KBM-7 (cell line): ENCODE results near the gene MYO5B.
A peak's percentile ranks its signal among the peaks of the same experiment; 100 is the strongest.
"Not testable (repeated sequence)": the region's sequence is repeated elsewhere in the genome, so short reads cannot be mapped to it uniquely, and the experiment has no call there.

Experiments
- DNase-seq: peaks from one replicate; pipeline ENCODE4 v3.0.0-alpha.2; 2015
- in situ Hi-C: fragments of 300-500 bp; cut with MboI; formaldehyde crosslinking; loops from 2 replicates; pipeline ENCODE4 v1.14.3; 2020; ENCODE audit warnings: low sequenced_read_pairs, low pct_unique_long_range_greater_than_20kb, mixed read lengths

MYO5B gene

DNA sequence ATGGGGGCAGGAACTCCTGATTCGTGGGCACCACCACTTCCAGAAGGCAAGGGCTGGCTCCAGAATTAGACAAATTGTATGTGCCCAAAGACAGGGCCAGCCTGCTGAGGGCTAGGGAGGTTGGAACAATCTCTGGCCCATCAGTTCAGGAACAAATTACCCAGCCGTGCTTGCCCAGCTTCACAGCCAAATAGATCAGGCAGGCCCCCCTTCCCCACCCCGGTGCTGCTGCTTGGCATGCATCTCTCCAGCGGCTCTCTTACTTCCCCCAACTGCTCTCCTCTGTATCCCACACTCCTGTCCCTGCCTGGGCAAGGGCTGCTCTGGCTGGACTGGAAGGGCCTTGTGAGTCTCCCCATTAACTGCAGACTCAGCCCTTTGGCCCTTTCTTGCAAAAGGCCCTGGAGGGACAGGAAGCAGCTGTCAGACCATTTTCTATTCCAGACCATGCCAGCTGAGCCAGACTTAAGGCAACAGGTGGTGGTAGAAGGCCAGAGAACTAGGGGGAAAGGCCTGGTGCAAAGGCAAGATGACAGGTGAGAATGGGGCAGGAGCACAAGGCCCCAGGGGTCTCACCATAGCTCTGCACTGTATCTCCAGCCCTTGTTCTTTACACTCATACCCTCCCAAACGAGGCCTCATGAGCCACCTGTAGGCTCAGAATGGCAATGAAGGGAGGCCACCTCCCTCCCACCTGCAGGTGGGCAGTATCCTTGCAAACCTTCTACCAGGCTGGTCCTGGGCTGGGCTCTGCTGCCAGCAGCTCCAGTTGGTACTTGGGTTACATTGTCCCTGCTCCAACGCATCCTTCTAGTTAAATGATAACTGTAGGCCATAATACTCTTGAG, 350.9 kb downstream of the MYO5B start:
- DNase-seq: no peak
- in situ Hi-C loops: no loop called here

DNA sequence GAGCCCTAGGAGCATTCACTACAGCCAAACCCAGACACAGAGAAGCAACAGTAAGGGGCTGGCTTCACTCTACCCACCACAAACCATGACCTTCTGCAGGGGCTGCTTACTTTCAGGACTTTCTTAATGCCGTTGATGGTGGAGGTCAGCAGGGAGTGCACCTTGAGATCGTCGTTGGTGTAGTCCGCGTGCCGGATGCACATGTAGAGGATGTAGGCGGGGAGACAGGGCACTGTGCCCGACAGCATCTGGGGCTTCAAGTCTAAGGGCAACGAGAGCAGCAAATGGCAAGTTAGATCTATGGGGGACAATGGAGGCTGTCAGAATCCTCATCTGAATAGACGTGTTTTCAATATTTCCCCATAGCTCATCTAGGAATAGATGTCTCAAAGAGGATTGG, 351.8 kb downstream of the MYO5B start:
- DNase-seq: no peak
- in situ Hi-C loops: no loop called here

DNA sequence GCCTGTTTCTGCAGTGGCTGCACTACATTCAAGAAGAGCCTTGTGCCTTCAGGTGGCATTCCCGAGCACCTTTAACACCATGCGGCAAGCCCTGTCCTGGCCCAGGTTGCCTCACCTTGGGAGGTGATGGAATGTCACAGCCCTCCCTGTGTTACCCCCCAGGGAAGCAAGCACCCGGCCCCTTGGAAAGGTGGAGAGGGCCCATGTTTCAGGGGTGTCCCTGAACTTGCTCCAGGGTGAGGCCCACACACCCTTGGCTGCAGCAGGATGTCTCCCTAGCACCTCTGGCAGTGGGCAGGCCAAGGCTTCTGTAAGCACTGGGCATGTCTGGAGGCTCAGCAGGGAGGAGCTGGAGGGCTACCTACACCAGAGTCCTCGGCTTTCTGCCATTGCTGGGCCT, 352.3 kb downstream of the MYO5B start:
- in situ Hi-C loops: no loop called here
- no peak for DNase-seq

DNA sequence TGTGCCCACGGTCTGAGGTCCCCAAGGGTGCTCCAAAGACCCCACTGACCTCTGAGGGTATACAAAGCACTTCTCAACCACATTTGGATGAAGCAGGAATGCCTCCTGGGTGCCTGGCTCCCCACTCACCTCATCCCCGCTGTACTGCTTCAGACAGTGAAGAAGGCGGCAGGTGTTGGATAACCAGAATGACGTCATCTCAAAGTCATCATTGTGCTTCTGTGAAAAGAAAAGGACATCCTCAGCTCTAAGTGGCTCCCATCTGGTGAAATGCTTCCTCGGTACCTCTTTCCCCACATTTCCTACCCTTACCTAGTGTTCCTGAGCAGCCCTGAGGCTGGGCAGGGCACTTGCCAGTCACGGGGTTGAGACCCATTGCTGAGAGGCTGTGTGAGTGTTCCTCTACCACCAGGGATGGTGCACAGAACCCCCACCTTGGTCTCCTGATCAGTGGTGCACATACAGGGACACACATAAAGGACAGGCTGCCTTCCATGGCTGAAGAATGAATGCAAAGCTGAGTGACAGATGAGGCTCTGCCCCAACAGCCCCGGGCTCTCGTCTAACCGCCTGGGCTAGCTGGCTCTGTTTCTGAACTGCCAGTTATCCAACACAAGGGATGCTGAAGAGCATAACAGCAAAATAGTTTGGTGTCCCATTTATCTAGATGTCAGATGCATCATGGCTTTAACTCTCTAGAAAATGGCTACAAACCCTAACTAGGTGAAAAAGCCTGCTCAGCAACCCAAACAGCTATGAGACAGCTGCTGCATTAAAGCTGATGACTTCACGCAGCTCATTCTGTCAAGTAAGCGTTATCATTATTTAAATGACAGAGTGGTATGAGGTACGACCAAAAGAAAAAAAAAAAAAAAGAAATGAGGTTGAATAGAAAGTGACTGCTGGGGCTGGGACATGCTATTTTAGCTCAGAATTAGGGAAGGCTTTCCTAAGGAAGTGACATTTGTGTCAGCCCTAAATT, 353.4 kb downstream of the MYO5B start:
- DNase-seq: no peak
- in situ Hi-C loops: no loop called here

DNA sequence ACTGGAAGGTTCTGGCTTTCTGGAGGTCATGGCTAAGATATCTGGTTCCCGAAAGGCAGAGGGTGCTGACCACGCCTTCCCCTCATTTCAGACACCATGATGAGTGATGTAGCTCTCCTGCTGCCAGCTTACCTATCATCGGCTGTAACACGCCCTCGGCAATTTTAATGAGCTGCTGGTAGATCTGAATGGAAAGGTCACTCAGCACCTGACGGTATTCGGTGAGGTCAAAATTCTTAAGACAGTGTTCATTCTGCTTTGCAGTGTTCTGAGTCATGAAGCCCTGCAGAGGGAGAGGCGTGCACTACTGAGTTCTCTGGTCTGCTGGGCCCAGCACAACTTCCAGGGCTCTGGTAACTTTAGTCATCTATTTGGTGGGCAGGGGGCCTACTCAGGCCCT, 355.9 kb downstream of the MYO5B start:
- in situ Hi-C loops: no loop called here
- no peak for DNase-seq

DNA sequence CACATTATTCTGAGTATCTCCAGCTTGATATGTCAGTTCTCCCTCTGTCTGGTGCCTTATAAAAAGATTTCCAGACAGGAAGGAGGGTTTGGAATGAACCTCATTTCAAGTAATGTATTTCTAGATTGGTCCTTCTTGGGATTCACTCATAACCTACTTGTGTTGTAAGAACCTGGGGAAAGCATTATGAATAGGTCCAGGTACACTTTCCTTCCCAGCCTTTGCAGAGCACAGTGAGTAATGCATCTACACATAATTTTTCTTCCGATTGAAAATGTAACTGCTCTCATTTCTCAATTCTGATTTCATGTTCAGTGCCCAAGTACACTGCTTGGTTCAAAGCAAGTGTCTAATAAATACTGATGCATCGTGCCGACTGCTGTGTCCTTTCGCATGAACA, 356.6 kb downstream of the MYO5B start:
- DNase-seq: no peak
- in situ Hi-C loops: no loop called here

DNA sequence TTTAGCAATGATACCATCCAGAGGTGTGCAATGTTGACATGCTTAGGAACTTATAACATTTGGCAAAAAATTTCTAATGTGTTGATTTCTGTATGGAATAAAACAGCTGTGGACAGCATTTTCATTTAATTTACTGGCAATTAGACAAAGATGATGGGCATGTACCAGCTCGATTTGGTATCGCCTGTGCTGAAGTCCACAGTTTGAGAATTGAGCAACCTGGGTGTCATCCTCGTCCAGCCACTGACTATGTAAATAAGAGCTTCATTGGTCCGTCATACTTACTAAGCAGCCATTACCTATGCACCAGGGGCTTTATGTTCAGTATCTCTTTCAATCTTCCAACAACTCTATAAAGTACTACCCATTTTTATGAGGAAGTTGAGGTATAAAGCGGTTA, 357.1 kb downstream of the MYO5B start:
- in situ Hi-C loops: no loop called here

DNA sequence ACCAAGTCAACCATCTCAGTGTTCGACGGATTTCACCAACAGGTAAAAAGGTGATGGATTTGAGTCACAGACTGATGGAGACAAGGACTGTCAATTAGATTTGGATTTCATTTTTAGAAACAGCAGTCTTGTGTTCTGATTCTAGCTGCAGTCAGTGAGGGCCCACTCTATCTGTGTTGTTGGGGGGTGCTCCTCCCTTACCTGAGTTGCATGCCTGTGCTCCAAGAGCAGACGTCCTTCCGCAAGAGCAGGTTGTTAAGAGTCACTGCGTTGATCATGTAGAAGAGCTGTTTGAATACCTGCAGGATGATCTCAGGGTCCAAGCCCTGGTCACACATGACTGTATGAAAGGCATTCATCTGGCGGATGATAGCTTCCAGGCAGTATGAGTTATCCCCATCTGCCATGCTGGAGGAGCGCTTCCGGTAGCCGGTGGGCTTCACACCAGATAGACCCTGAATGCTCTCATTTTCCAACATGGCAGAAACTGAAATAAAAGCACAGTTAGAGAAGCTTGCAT, 357.6 kb downstream of the MYO5B start:
- DNase-seq, in situ Hi-C loops: not testable (repeated sequence)

More for the DNA sequence above, 357.1 kb downstream of the MYO5B start:
- peak; percentile 3 for DNase-seq

DNA sequence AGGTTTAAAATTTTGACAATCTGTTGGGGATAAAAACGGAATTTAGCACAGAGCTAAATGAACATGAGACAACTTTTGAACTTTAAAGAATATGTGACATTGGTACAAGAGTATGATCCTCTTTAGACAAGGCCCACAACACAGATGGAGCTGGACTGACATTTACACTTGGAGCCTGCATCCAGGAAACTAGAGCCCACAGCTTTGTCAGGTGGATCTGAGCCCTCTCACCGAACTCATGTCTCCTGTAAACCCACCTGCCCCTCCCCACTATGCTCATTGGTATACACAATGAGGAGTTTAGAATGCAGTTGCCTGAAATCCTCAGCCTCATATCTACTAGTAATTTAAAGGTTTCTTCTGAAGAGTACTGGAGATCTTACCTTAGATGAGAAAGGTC, 359.5 kb downstream of the MYO5B start:
- in situ Hi-C loops: no loop called here
- DNase-seq: no peak

DNA sequence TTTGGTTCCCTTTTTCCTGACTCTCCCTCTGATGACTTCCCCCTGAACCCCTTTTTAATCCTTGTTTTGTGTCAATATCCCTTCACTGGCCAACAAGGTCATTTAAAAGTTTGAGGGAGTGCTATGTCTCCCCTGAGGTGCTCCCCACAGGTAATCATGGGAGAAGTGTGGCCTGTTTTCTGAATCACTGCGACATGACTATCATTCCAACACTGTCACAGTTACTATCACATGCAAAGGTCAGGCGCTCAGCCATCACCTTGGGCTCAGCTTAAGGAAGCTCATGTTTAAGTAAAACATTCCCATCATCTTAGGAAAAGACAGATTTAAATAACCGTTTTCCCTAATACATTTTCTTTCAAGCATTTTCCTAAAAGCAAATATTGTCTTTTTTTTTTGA, 360.7 kb downstream of the MYO5B start:
- in situ Hi-C loops: no loop called here

DNA sequence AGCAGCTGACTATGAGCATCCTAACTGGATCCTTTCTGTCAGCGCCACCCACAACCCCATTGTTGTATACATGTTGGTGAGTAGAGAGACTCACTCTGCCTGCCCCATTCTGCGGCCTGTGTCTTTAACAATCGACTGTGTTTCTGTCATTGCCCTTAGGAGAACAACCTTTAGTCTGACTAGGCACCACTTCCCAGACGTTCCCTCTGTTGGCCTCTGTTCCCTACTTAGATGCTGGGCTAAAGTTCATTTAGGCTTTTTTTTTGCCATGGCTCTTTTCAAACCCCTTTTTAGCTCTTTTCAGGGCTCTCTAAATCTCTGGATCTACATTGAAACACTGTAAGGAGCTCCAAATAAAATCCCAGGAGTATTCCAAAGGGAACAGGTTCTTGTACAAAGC, 361.1 kb downstream of the MYO5B start:
- in situ Hi-C loops: no loop called here
- no peak for DNase-seq

More for the DNA sequence above, 360.7 kb downstream of the MYO5B start:
- DNase-seq: no peak

DNA sequence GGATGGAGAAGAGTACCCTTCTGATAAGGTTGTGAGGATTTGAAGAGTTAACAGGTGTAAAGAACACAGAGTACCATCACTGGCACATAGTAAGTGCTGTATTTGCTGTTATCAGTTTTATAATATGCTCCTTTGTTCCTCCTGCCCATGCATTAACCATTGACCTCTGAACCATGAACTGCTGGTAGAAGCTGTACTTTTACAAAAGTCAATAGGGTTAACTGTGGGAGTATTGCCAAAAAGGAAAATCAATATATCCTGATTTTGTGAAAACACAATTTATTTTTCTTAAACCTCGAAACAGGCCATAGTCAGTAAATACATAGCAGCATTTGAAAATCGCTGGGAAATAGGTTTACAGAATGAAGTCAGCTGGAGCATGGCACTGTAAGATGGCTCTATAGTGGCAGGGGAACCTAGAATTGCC, 362.7 kb downstream of the MYO5B start:
- in situ Hi-C loops: no loop called here

DNA sequence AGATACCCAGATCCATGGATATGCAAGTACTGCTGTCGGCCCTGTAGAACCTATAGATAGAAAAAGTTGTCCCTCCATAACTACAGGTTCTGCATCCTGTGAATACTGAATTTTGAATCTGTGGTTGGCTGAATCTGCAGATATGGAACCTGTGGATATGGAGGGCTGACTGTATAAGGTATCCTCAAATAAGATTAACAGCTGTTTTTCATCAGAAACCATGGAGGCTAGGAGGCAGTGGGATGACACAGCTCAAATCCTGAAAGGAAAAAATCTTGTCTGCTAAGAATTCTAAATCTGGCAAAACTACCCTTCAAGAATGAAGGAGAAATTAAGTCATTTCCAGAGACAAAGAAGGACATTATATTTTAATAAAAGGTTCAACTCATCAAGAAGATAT, 367.0 kb downstream of the MYO5B start:
- no peak for DNase-seq
- in situ Hi-C loops: no loop called here

More for the DNA sequence above, 362.7 kb downstream of the MYO5B start:
- no peak for DNase-seq

DNA sequence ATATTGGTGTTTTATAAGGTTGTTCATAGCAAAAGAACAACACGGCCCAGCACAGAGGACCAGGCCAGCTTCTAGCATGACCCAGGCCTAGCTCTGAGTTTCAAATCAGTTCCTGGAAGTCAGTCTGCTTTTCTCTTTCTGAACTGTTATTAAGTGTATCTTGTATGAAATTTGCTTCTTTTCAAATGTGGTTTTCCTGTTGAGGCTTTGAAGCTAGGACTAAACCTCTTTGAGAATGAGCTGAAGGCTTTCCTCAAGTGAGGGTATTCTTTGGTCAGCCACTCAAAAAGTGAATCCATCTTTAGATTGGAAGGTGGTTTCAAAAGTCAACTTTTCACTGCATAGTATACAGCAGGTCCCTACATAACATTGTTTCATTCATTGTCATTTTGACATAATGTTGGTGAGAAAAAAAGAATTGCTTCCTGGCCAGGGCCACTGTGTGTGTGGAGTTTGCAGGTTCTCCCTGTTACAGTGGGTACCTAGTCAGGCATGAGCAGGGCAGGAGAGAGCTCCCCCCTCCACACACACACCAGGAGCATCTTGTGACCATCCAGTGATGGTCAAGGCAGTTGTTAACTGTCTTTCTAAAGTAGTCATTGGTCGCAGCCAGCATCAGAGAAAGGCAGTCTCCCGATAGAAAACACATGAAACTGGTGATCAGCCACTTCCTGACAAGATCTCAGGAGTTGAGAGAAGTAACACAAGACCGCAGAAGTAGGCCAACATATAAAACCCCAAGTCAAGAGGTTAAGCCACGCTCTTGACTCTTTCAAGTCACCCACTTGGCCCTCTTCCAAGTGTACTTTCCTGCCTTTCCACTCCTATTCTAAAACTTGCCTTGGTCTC, 374.9 kb downstream of the MYO5B start:
- peak; percentile 53 for DNase-seq
- in situ Hi-C loops: no loop called here

DNA sequence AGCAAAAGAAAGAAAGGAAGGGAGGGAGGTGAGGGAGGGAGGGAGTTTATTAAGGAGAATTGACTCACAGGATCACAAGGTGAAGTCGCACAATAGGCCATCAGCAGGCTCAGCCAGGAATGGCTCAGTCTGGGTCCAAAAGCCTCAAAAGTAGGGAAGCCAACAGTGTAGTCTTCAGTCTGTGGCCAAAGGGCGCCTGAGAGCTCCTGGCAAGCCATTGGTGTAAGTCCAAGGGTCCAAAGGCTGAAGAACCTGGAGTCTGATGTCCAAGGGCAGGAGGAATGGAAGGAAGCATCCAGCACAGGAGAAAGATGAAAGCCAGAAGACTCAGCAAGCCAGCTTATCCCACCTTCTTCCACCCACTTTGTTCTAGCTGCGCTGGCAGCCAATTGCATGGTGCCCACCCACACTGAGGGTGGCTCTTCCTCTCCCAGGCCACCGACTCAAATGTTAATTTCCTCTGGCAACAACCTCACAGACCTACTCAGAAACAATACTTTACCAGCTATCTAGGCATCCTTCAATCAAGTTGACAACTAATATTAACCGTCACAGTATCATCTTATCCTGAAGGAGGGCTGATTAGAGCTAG, 375.8 kb downstream of the MYO5B start:
- in situ Hi-C loops: no loop called here
- no peak for DNase-seq

DNA sequence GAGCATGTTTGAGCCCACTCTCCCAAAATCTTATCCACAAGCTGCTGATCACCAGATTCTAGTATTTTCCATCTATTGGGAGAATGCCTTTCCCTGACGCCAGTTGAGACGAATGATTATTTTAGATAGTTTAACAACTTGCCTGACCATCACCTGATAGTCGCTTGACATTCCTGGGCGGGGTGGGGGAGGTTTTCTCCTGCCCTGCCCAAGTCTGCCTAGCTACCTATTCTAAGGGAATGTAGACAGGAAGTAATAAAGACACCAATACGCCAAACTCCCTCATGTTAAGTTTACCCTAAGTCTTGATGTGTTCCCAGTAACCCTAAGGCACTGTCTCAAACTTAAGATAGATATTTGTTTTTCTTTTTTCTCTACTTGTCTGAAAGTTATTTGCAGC, 377.0 kb downstream of the MYO5B start:
- no peak for DNase-seq
- in situ Hi-C loops: no loop called here

DNA sequence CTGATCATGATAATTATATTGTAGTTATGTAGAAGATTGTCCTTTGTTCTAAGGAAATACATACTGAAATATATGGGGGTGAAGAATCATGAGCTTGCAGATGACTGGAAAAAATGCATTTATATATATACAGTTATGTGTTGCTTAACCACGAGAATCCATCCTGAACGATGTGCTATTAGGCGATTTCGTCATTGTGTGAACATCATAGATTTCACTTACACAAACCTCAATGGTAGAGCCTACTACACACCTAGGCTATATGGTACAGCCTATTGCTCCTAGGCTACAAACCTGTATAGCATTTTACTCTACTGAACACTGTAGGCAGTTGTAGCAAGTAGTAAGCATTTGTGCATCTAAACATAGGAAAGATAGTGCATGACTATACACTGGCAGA, 379.0 kb downstream of the MYO5B start:
- DNase-seq: no peak
- in situ Hi-C loops: no loop called here

DNA sequence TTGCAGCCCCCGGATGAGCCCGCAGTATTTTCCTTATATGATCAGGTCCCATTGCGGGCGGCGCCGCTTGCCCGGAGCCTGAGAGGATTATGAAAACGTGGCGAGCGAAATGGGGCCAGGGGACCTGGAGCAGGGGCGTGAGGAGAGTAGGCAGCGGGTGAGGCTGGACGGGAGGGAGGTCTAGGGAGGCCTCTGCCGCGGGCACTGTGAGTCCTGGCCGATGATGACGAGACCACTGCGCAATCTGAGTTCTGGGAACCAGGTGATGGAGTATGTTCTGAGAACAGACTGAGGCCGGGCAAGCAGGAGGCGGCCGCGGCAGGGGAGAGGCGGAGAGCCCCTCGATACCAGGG, 380.8 kb downstream of the MYO5B start:
- in situ Hi-C loops: no loop called here
- peak; percentile 72 for DNase-seq
